Cerebellar nuclear complex (tissue), 1 donor: ENCODE measurements around the gene NELL1.
"Not testable (repeated sequence)": the region's sequence is repeated elsewhere in the genome, so short reads cannot be mapped to it uniquely, and the experiment has no call there.

Source experiments
- DNase-seq, 2 experiments: peaks; one replicate each; lab custom pipeline; 2025; lab: John Stamatoyannopoulos, UW

The NELL1 gene

GRCh38 chr11:21110415-21110814, 441.0 kb downstream of the NELL1 start:
- DNase-seq: no peak

GRCh38 chr11:21113876-21114275, 444.5 kb downstream of the NELL1 start:
- DNase-seq: no peak

GRCh38 chr11:21116009-21116408, 446.6 kb downstream of the NELL1 start:
- no peak for DNase-seq

GRCh38 chr11:21119411-21119810, 450.0 kb downstream of the NELL1 start:
- no peak for DNase-seq

- no peak for DNase-seq
These were observed 452.6 kb downstream of the NELL1 start for GRCh38 chr11:21121991-21122390.

- no peak for DNase-seq
These were observed 453.1 kb downstream of the NELL1 start for GRCh38 chr11:21122523-21122922.

GRCh38 chr11:21132146-21132720, 462.8 kb downstream of the NELL1 start:
- DNase-seq: no peak

GRCh38 chr11:21133244-21133643, 463.9 kb downstream of the NELL1 start:
- DNase-seq: no peak

- DNase-seq: no peak
These were observed 464.3 kb downstream of the NELL1 start for GRCh38 chr11:21133722-21134121.

GRCh38 chr11:21137803-21138202, 468.4 kb downstream of the NELL1 start:
- DNase-seq: no peak

GRCh38 chr11:21141557-21141956, 472.2 kb downstream of the NELL1 start:
- not testable (repeated sequence) for DNase-seq

GRCh38 chr11:21142007-21142406, 472.6 kb downstream of the NELL1 start:
- DNase-seq: no peak

GRCh38 chr11:21144531-21144930, 475.1 kb downstream of the NELL1 start:
- DNase-seq: no peak

GRCh38 chr11:21148376-21148775, 479.0 kb downstream of the NELL1 start:
- no peak for DNase-seq

GRCh38 chr11:21160140-21160539, 490.8 kb downstream of the NELL1 start:
- no peak for DNase-seq

GRCh38 chr11:21169639-21170038, 500.3 kb downstream of the NELL1 start:
- DNase-seq: no peak

- DNase-seq: no peak
These were observed 504.1 kb downstream of the NELL1 start for GRCh38 chr11:21173476-21173875.

- no peak for DNase-seq
These were observed 505.4 kb downstream of the NELL1 start for GRCh38 chr11:21174781-21175180.

GRCh38 chr11:21177379-21177778, 508.0 kb downstream of the NELL1 start:
- DNase-seq: no peak

- no peak for DNase-seq
These were observed 510.4 kb downstream of the NELL1 start for GRCh38 chr11:21179770-21180169.

- DNase-seq: no peak
These were observed 510.8 kb downstream of the NELL1 start for GRCh38 chr11:21180182-21180581.

- no peak for DNase-seq
These were observed 516.6 kb downstream of the NELL1 start for GRCh38 chr11:21185959-21186358.

- DNase-seq: no peak
These were observed 520.8 kb downstream of the NELL1 start for GRCh38 chr11:21190181-21190580.

- no peak for DNase-seq
These were observed 526.6 kb downstream of the NELL1 start for GRCh38 chr11:21195995-21196394.

GRCh38 chr11:21198498-21198897, 529.1 kb downstream of the NELL1 start:
- DNase-seq: no peak
